ENCODE results near the gene PPP1R13B. TPM values are rescaled to one million over a fixed set of nuclear protein-coding genes. Genes with fewer than 3 reads are reported as not detected.

The PPP1R13B gene
- total and polyA plus RNA-seq, 8 donors: 20.9 to 33.9 (median 26.9) TPM

DNA sequence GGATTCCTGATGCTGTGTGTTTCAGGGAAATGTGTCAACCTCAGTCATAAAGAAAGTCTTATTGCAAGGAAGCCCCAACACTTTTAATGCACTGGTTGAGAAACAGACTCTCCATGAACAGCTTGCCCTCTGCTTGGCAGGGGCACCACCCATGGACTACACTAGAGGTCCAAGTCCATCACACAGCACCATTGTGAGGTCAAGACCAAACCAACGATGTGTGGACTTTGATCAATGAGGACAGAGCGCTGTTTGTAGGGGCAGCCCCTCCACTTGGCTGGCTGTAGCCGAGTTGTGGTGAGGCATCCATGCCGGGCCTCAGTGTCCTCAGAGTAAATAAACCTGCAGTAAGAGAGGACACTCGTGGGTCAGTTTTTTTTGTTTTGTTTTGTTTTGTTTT is 102.0 kb downstream of the PPP1R13B start:
- Histone ChIP-seq H3K36me3 (peaks cover 0 to 48% (median 0%) of the 10 kb centered on the region in 3 donors), H3K9me3 (no peaks in the 10 kb centered on the region), H3K27me3 (no peaks in the 10 kb centered on the region), H3K27ac (no peak overlapping the region), H3K4me3 (no peak overlapping the region), H3K4me1 (no peaks in the 10 kb centered on the region)
- FAIRE-seq: no peak
- intact Hi-C loops (cut with DNase I): no loop called here
- WGBS, 2 donors: 69% methylated on average over 5 of the region's 5 CpGs
- ATAC-seq: no peak
- TF ChIP-seq, protein P1, sequence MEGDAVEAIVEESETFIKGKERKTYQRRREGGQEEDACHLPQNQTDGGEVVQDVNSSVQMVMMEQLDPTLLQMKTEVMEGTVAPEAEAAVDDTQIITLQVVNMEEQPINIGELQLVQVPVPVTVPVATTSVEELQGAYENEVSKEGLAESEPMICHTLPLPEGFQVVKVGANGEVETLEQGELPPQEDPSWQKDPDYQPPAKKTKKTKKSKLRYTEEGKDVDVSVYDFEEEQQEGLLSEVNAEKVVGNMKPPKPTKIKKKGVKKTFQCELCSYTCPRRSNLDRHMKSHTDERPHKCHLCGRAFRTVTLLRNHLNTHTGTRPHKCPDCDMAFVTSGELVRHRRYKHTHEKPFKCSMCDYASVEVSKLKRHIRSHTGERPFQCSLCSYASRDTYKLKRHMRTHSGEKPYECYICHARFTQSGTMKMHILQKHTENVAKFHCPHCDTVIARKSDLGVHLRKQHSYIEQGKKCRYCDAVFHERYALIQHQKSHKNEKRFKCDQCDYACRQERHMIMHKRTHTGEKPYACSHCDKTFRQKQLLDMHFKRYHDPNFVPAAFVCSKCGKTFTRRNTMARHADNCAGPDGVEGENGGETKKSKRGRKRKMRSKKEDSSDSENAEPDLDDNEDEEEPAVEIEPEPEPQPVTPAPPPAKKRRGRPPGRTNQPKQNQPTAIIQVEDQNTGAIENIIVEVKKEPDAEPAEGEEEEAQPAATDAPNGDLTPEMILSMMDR (IDR thresholded peaks at IDR 0.05): no peak
- no peak for DNase-seq

- Histone ChIP-seq H3K4me1 (no peaks in the 10 kb centered on the region), H3K27ac (no peak overlapping the region), H3K9me3 (no peaks in the 10 kb centered on the region), H3K27me3 (no peaks in the 10 kb centered on the region), H3K4me3 (no peak overlapping the region), H3K36me3 (peaks cover 0 to 50% (median 0%) of the 10 kb centered on the region in 3 donors)
- no peak for FAIRE-seq
- ATAC-seq: no peak
- intact Hi-C loops (cut with DNase I): no loop called here
- no peak for DNase-seq
- TF ChIP-seq, protein P1 (IDR thresholded peaks at IDR 0.05): no peak
- WGBS, 2 donors: 80 to 88% methylated on average over 15 of the region's 15 CpGs
Observed at GRCh38 chr14:103744621-103745395, 102.6 kb downstream of the PPP1R13B start.

GRCh38 chr14:103743691-103744090 is 103.7 kb downstream of the PPP1R13B start:
- Histone ChIP-seq H3K27ac (no peak overlapping the region), H3K36me3 (peaks cover 0 to 51% (median 5%) of the 10 kb centered on the region in 3 donors), H3K4me1 (no peaks in the 10 kb centered on the region), H3K9me3 (no peaks in the 10 kb centered on the region), H3K4me3 (no peak overlapping the region), H3K27me3 (no peaks in the 10 kb centered on the region)
- ATAC-seq (no peak), FAIRE-seq (no peak), DNase-seq (no peak)
- 88 to 93% methylated on average over 15 of the region's 15 CpGs for WGBS, 2 donors
- TF ChIP-seq, protein P1 (IDR thresholded peaks at IDR 0.05): no peak
- intact Hi-C loops (cut with DNase I): no loop called here

DNA sequence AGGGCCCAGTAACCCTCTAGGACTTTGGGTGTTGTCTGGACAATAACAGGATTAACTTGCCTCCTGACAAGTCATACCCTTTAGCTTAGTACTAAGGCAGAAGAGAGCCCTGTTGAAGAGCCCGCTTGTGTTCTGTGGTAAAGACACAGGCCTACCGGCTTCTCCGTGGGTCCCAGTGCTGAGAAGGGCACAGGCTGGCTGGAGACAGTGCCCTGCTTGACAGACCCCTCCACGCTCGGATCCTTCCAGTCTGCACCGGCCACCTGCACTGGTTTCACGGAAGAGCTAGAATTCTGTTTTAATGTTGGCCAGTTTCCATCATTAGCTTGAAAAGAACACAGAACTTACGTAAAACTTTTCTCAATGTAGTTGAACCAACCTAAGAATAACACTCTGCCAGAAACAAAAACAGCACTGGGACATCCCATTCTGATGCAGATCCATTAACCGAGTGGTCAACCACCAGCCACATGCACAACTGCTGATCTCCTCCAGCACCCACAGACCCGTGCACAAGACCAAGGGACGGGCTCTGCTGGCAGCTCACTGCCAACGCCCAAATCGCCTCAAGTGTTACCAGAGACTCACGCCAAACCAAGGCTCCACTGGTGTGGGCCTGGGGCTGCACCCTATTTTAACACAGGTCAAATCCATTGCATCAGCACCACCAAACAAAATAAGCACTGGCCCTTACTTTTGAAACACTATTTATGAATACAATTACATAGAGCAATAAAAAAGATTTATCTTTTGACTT is 104.7 kb downstream of the PPP1R13B start:
- FAIRE-seq (no peak), ATAC-seq (no peak), DNase-seq (peak in 1 of 6 donors; percentile 3)
- no peaks in the 10 kb centered on the region for H3K4me1 ChIP-seq
- peaks cover 0 to 54% (median 12%) of the 10 kb centered on the region in 3 donors for H3K36me3 ChIP-seq
- H3K27me3 ChIP-seq: no peaks in the 10 kb centered on the region
- 93% methylated on average over 14 of the region's 14 CpGs for WGBS, 2 donors
- intact Hi-C loops (cut with DNase I): no loop called here
- no peak overlapping the region for H3K4me3 ChIP-seq
- no peak overlapping the region for H3K27ac ChIP-seq
- no peaks in the 10 kb centered on the region for H3K9me3 ChIP-seq
- TF ChIP-seq, protein P1 (IDR thresholded peaks at IDR 0.05): no peak
